HuH-7 (cell line): ENCODE results near the gene WDR86.

ENCODE experiments used
- DNase-seq: peaks from one replicate; pipeline ENCODE4 v3.0.0; 2011; ENCODE audit warnings: low spot score

The WDR86 gene

GRCh38 chr7:151409667-151410404 is at the start of gene WDR86:
Gene WDR86 (minus strand): TSS chr7:151410038. CDS start chr7:151409589, 449 bp downstream.
- DNase-seq, result no peak

GRCh38 chr7:151457534-151457933 is 47.7 kb upstream of the WDR86 start:
- no peak for DNase-seq

- DNase-seq, result no peak
These were observed 46.9 kb upstream of the WDR86 start for GRCh38 chr7:151456782-151457181.

GRCh38 chr7:151456276-151456675 is 46.4 kb upstream of the WDR86 start:
- no peak for DNase-seq

GRCh38 chr7:151455690-151456089 is 45.9 kb upstream of the WDR86 start:
- DNase-seq, result no peak

GRCh38 chr7:151454932-151455530 is 45.2 kb upstream of the WDR86 start:
- no peak for DNase-seq

GRCh38 chr7:151454305-151454704 is 44.5 kb upstream of the WDR86 start:
- DNase-seq, result no peak

- DNase-seq, result no peak
These were observed 43.5 kb upstream of the WDR86 start for GRCh38 chr7:151453326-151453791.

GRCh38 chr7:151452680-151453325 is 43.0 kb upstream of the WDR86 start:
- DNase-seq, result no peak

- DNase-seq, result no peak
These were observed 42.1 kb upstream of the WDR86 start for GRCh38 chr7:151451626-151452571.

GRCh38 chr7:151451156-151451555 is 41.3 kb upstream of the WDR86 start:
- DNase-seq, result no peak

GRCh38 chr7:151449990-151450389 is 40.2 kb upstream of the WDR86 start:
- no peak for DNase-seq

- peak; percentile 97 for DNase-seq
These were observed 38.7 kb upstream of the WDR86 start for GRCh38 chr7:151448261-151449252.

- no peak for DNase-seq
These were observed 38.0 kb upstream of the WDR86 start for GRCh38 chr7:151447901-151448260.

GRCh38 chr7:151447312-151447711 is 37.5 kb upstream of the WDR86 start:
- no peak for DNase-seq

- DNase-seq, result no peak
These were observed 36.6 kb upstream of the WDR86 start for GRCh38 chr7:151446412-151446811.

GRCh38 chr7:151444632-151445031 is 34.8 kb upstream of the WDR86 start:
- no peak for DNase-seq

- DNase-seq, result no peak
These were observed 33.1 kb upstream of the WDR86 start for GRCh38 chr7:151442776-151443496.

- DNase-seq, result no peak
These were observed 31.1 kb upstream of the WDR86 start for GRCh38 chr7:151440799-151441445.
